ENCODE measurements around the gene RNF181. TPM values are rescaled to one million over a fixed set of nuclear protein-coding genes. Genes with fewer than 3 reads are reported as not detected.
A peak's percentile ranks its signal among the peaks of the same experiment; 100 is the strongest.

RNF181 gene
- total and polyA plus RNA-seq, 2 of the 13 experiments (the other 11 are each of a cell fraction or from before 2014, with no cell fraction given), result 224 to 578 TPM

GRCh38 chr2:85584857-85585780, 10.4 kb upstream of the RNF181 start (continued):
- TF ChIP-seq RARA (CRISPR knock-in tag; IDR thresholded peaks at IDR 0.05) (peak; percentile 95), ZNF749 (CRISPR knock-in tag; IDR thresholded peaks at IDR 0.05; ENCODE audit: borderline replicate concordance) (no peak; the same call in 1 of the 2 replicates), TEAD3 (CRISPR knock-in tag; optimal IDR thresholded peaks at IDR 0.05; ENCODE audit: borderline replicate concordance) (peak; percentile 99), PRDM15 (CRISPR knock-in tag; IDR thresholded peaks at IDR 0.05) (no peak), RBM39 (IDR thresholded peaks at IDR 0.05; ENCODE audit: low read depth, low read length, poor library complexity, severe bottlenecking) (no peak), ZNF225 (CRISPR knock-in tag; IDR thresholded peaks at IDR 0.05) (no peak), SALL1 (CRISPR knock-in tag; IDR thresholded peaks at IDR 0.05) (peak; percentile 79), MEIS2 (CRISPR knock-in tag; IDR thresholded peaks at IDR 0.05) (no peak), ZMYM3 (CRISPR knock-in tag; IDR thresholded peaks at IDR 0.05) (peak; percentile 96), ZNF30 (CRISPR knock-in tag; IDR thresholded peaks at IDR 0.05) (no peak), FOXK1 (CRISPR knock-in tag; IDR thresholded peaks at IDR 0.05; ENCODE audit: borderline replicate concordance, low read depth) (peak; percentile 74), DMTF1 (CRISPR knock-in tag; IDR thresholded peaks at IDR 0.05) (no peak), PRDM10 (CRISPR knock-in tag; IDR thresholded peaks at IDR 0.05; ENCODE audit: low read depth) (peak; percentile 98), ARNT2 (CRISPR knock-in tag; IDR thresholded peaks at IDR 0.05; ENCODE audit: low read depth) (no peak; the same call in 1 of the 2 replicates), HNF1B (CRISPR knock-in tag; IDR thresholded peaks at IDR 0.05) (peak; percentile 85), MAFF (IDR thresholded peaks at IDR 0.05; ENCODE audit: low read depth, low read length) (no peak)
